ENCODE measurements around the gene MTCH1.

GRCh38 chr6:37014667-37015066 is 28.7 kb upstream of the MTCH1 start:
- TF ChIP-seq CTCF (conservative IDR thresholded peaks at IDR 0.05) = no peak
- no peak for TF ChIP-seq ZFX (IDR thresholded peaks at IDR 0.05)
